ENCODE data around the gene DOCK2.
"Not testable (repeated sequence)": the region's sequence is repeated elsewhere in the genome, so short reads cannot be mapped to it uniquely, and the experiment has no call there.

The DOCK2 gene

GRCh38 chr5:169723103-169723831 lies 86.2 kb downstream of the DOCK2 start:
- no peak for DNase-seq

- no peak for DNase-seq
Measured at GRCh38 chr5:169724303-169725087, 87.4 kb downstream of the DOCK2 start.

- DNase-seq: not testable (repeated sequence)
Measured at GRCh38 chr5:169725665-169726064, 88.6 kb downstream of the DOCK2 start.

GRCh38 chr5:169728418-169728817 lies 91.3 kb downstream of the DOCK2 start:
- DNase-seq: no peak

- no peak for DNase-seq
Measured at GRCh38 chr5:169731221-169731620, 94.1 kb downstream of the DOCK2 start.

GRCh38 chr5:169732841-169733240 lies 95.8 kb downstream of the DOCK2 start:
- no peak for DNase-seq

GRCh38 chr5:169735913-169736312 lies 98.8 kb downstream of the DOCK2 start:
- no peak for DNase-seq

- no peak for DNase-seq
Measured at GRCh38 chr5:169736653-169737052, 99.6 kb downstream of the DOCK2 start.

- no peak for DNase-seq
Measured at GRCh38 chr5:169740435-169740834, 103.4 kb downstream of the DOCK2 start.

- no peak for DNase-seq
Measured at GRCh38 chr5:169742771-169743296, 105.8 kb downstream of the DOCK2 start.

- DNase-seq: no peak
Measured at GRCh38 chr5:169744336-169744735, 107.3 kb downstream of the DOCK2 start.

- DNase-seq: no peak
Measured at GRCh38 chr5:169745441-169746146, 108.5 kb downstream of the DOCK2 start.

- DNase-seq: no peak
Measured at GRCh38 chr5:169746147-169746694, 109.1 kb downstream of the DOCK2 start.

GRCh38 chr5:169748174-169748573 lies 111.1 kb downstream of the DOCK2 start:
- DNase-seq: no peak

GRCh38 chr5:169749295-169749694 lies 112.2 kb downstream of the DOCK2 start:
- DNase-seq: no peak

- no peak for DNase-seq
Measured at GRCh38 chr5:169751490-169751889, 114.4 kb downstream of the DOCK2 start.

- DNase-seq: not testable (repeated sequence)
Measured at GRCh38 chr5:169752566-169752965, 115.5 kb downstream of the DOCK2 start.

GRCh38 chr5:169753795-169754194 lies 116.7 kb downstream of the DOCK2 start:
- DNase-seq: no peak

GRCh38 chr5:169754737-169755136 lies 117.7 kb downstream of the DOCK2 start:
- no peak for DNase-seq

- no peak for DNase-seq
Measured at GRCh38 chr5:169756071-169756765, 119.1 kb downstream of the DOCK2 start.

GRCh38 chr5:169757016-169757415 lies 119.9 kb downstream of the DOCK2 start:
- peak; percentile 7 for DNase-seq

- no peak for DNase-seq
Measured at GRCh38 chr5:169758886-169759285, 121.8 kb downstream of the DOCK2 start.
